ENCODE data around the gene MAML2.

GRCh38 chr11:96293109-96293508 lies 49.9 kb downstream of the MAML2 start:
- TF ChIP-seq CTCF (IDR thresholded peaks at IDR 0.05) (no peak), POLR2A (IDR thresholded peaks at IDR 0.05) (no peak)
